HepG2 (cell line): ENCODE measurements around the gene ZNF451. TPM values are rescaled to one million over a fixed set of nuclear protein-coding genes. Genes with fewer than 3 reads are reported as not detected.

Experiments used
- EP300 ChIP-seq, 3 experiments: sonication (generic) in 1 of 3; formaldehyde crosslinking in 1 of 3; IDR thresholded peaks; 2 replicates each; pipeline versions ENCODE4 v1.5.1 to v1.6.1; 2011 to 2020; ENCODE audit warnings: low read depth in 2 of 3, low read length in 2 of 3, borderline replicate concordance in 1 of 3, improper control_type of control experiment in 1 of 3, mild to moderate bottlenecking in 1 of 3, missing genetic modification reagents in 1 of 3, moderate library complexity in 1 of 3
- HES4 ChIP-seq: sonication (generic); formaldehyde crosslinking; IDR thresholded peaks from 2 replicates; pipeline ENCODE4 v1.9.0; 2021; ENCODE audit warnings: mild to moderate bottlenecking, missing genetic modification reagents, borderline replicate concordance
- HOXD1 ChIP-seq: sonication (generic); formaldehyde crosslinking; IDR thresholded peaks from 2 replicates; pipeline ENCODE4 v1.5.0; 2020; ENCODE audit warnings: missing genetic modification reagents
- NFYC ChIP-seq: IDR thresholded peaks from 2 replicates; pipeline ENCODE4 v1.6.1; 2016; ENCODE audit warnings: missing genetic modification reagents, missing compliant biosample characterization
- NR1H2 ChIP-seq: sonication (generic); formaldehyde crosslinking; IDR thresholded peaks from 2 replicates; pipeline ENCODE4 v1.8.1; 2022; ENCODE audit warnings: low read depth, missing genetic modification reagents, borderline replicate concordance
- RFX3 ChIP-seq: IDR thresholded peaks from 2 replicates; pipeline ENCODE4 v1.6.1; 2016; ENCODE audit warnings: missing biosample characterization, missing genetic modification reagents
- SATB2 ChIP-seq: sonication (generic); formaldehyde crosslinking; IDR thresholded peaks from 2 replicates; pipeline ENCODE4 v1.5.0; 2020; ENCODE audit warnings: missing genetic modification reagents
- U2AF1 ChIP-seq: fragments of 200-400 bp; formaldehyde crosslinking; optimal IDR thresholded peaks from 2 replicates; pipeline ENCODE3; 2017; ENCODE audit warnings: mild to moderate bottlenecking, low read depth, low read length
- YEATS4 ChIP-seq: sonication (generic); formaldehyde crosslinking; IDR thresholded peaks from 2 replicates; pipeline ENCODE4 v1.4.0; 2020; ENCODE audit warnings: missing genetic modification reagents, borderline replicate concordance
- ZFYVE20 ChIP-seq: sonication (generic); formaldehyde crosslinking; IDR thresholded peaks from 2 replicates; pipeline ENCODE4 v1.8.0; 2023; ENCODE audit warnings: low read depth, mild to moderate bottlenecking, moderate library complexity, missing genetic modification reagents, borderline replicate concordance
- ZMYM3 ChIP-seq: sonication (generic); formaldehyde crosslinking; IDR thresholded peaks from 2 replicates; pipeline ENCODE4 v1.5.1; 2020; ENCODE audit warnings: mild to moderate bottlenecking, missing genetic modification reagents
- ZNF260 ChIP-seq: sonication (generic); formaldehyde crosslinking; IDR thresholded peaks from 2 replicates; pipeline ENCODE4 v1.4.0; 2020; ENCODE audit warnings: missing genetic modification reagents, low read depth, mild to moderate bottlenecking, borderline replicate concordance
- ZNF720 ChIP-seq: sonication (generic); formaldehyde crosslinking; IDR thresholded peaks from 2 replicates; pipeline ENCODE4 v1.4.0; 2020; ENCODE audit warnings: missing genetic modification reagents
- ZNF766 ChIP-seq: sonication (generic); formaldehyde crosslinking; IDR thresholded peaks from 2 replicates; pipeline ENCODE4 v1.5.0; 2020; ENCODE audit warnings: missing genetic modification reagents, borderline replicate concordance
- polyA plus RNA-seq, 8 experiments: library from polyadenylated mRNA; depleted of rRNA in 3 of 8; stranded (reverse) in 7 of 8; unstranded in 1 of 8; fragments of >200 nt; fragmentation: Illumina TruSeq in 4 of 8; extraction: Trizol in 4 of 8; gene quantifications; 2 replicates each; pipeline versions ENCODE4 v1.2.1 to v1.2.3, GENCODE V29; 2011 to 2016; ENCODE audit warnings: low read depth in 4 of 8, missing spikeins in 1 of 8, mixed read lengths in 1 of 8; ENCODE audit not compliant: insufficient read depth in 1 of 8
- total RNA-seq, 5 experiments: library from RNA; depleted of rRNA; stranded (reverse); fragments of >200 nt; fragmentation: Illumina TruSeq; extraction: Trizol; gene quantifications; 2 replicates each; pipeline ENCODE4 v1.2.3, GENCODE V29; 2016; ENCODE audit warnings: low read depth in 1 of 5
- TF ChIP-seq, protein P1 (sequence below): sonication (generic); formaldehyde crosslinking; IDR thresholded peaks from 2 replicates; pipeline ENCODE4 v1.4.0; 2020; ENCODE audit warnings: missing genetic modification reagents, mild to moderate bottlenecking, borderline replicate concordance
- TF ChIP-seq, protein P2 (sequence below): sonication (generic); formaldehyde crosslinking; IDR thresholded peaks from 2 replicates; pipeline ENCODE4 v1.4.0; 2020; ENCODE audit warnings: missing genetic modification reagents, borderline replicate concordance
- TF ChIP-seq, protein P3 (sequence below): sonication (generic); formaldehyde crosslinking; IDR thresholded peaks from 2 replicates; pipeline ENCODE4 v1.5.1; 2020; ENCODE audit warnings: mild to moderate bottlenecking, moderate library complexity, missing genetic modification reagents
- TF ChIP-seq, protein P4 (sequence below): sonication (generic); formaldehyde crosslinking; IDR thresholded peaks from 2 replicates; pipeline ENCODE4 v1.5.1; 2020; ENCODE audit warnings: missing genetic modification reagents, mild to moderate bottlenecking, borderline replicate concordance

Gene ZNF451
- total and polyA plus RNA-seq, 2 of the 13 experiments (the other 11 are each of a cell fraction or from before 2014, with no cell fraction given), result 32.1 to 65.7 TPM

DNA sequence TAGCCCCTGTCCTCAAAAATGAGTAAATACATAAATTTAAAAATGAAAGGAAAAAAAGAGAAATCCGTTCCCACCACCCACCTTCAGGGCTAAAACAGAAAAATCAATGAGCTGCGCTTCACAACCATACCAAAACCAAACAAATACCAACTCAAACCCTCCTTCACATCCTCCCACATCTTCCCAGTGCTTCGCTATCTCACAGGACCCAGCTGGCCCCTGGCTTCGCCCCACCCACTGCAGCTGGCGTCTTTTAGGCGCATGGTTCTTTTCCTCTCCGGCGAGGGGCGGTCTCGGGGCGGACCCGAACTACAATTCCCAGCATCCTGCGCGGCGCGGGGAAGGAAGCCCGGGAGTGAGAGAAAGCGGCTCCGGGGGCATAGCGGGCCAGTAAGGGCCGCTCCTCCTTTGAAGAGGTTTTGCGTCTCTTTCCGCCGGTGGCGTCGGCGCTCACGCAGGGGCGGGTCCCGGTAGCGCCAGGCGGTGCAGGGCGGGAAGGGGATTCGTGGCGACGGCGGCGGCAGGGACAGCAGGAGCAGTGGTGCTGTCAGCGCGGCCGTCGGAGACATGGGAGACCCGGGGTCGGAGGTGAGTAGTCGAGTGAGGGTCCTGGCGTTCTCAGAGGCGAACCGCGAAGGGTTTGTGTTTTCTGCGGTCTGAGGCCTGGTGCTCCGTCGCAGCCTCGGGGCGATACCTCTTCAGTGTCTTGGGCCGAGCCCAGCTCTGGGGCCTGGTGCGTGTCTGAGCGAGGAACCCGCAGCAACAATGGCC, at the start of gene ZNF451 (continued):
- TF ChIP-seq, protein P1, sequence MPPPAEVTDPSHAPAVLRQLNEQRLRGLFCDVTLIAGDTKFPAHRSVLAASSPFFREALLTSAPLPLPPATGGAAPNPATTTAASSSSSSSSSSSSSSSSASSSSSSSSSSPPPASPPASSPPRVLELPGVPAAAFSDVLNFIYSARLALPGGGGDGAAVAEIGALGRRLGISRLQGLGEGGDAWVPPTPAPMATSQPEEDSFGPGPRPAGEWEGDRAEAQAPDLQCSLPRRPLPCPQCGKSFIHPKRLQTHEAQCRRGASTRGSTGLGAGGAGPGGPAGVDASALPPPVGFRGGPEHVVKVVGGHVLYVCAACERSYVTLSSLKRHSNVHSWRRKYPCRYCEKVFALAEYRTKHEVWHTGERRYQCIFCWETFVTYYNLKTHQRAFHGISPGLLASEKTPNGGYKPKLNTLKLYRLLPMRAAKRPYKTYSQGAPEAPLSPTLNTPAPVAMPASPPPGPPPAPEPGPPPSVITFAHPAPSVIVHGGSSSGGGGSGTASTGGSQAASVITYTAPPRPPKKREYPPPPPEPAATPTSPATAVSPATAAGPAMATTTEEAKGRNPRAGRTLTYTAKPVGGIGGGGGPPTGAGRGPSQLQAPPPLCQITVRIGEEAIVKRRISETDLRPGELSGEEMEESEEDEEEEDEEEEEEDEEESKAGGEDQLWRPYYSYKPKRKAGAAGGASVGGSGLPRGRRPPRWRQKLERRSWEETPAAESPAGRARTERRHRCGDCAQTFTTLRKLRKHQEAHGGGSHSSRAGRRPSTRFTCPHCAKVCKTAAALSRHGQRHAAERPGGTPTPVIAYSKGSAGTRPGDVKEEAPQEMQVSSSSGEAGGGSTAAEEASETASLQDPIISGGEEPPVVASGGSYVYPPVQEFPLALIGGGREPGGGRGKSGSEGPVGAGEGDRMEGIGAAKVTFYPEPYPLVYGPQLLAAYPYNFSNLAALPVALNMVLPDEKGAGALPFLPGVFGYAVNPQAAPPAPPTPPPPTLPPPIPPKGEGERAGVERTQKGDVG, result no peak; the same call in 1 of the 2 replicates
- TF ChIP-seq, protein P2, sequence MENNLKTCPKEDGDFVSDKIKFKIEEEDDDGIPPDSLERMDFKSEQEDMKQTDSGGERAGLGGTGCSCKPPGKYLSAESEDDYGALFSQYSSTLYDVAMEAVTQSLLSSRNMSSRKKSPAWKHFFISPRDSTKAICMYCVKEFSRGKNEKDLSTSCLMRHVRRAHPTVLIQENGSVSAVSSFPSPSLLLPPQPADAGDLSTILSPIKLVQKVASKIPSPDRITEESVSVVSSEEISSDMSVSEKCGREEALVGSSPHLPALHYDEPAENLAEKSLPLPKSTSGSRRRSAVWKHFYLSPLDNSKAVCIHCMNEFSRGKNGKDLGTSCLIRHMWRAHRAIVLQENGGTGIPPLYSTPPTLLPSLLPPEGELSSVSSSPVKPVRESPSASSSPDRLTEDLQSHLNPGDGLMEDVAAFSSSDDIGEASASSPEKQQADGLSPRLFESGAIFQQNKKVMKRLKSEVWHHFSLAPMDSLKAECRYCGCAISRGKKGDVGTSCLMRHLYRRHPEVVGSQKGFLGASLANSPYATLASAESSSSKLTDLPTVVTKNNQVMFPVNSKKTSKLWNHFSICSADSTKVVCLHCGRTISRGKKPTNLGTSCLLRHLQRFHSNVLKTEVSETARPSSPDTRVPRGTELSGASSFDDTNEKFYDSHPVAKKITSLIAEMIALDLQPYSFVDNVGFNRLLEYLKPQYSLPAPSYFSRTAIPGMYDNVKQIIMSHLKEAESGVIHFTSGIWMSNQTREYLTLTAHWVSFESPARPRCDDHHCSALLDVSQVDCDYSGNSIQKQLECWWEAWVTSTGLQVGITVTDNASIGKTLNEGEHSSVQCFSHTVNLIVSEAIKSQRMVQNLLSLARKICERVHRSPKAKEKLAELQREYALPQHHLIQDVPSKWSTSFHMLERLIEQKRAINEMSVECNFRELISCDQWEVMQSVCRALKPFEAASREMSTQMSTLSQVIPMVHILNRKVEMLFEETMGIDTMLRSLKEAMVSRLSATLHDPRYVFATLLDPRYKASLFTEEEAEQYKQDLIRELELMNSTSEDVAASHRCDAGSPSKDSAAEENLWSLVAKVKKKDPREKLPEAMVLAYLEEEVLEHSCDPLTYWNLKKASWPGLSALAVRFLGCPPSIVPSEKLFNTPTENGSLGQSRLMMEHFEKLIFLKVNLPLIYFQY, result peak; percentile 75; the same call in 1 of the 2 replicates
- TF ChIP-seq, protein P3, sequence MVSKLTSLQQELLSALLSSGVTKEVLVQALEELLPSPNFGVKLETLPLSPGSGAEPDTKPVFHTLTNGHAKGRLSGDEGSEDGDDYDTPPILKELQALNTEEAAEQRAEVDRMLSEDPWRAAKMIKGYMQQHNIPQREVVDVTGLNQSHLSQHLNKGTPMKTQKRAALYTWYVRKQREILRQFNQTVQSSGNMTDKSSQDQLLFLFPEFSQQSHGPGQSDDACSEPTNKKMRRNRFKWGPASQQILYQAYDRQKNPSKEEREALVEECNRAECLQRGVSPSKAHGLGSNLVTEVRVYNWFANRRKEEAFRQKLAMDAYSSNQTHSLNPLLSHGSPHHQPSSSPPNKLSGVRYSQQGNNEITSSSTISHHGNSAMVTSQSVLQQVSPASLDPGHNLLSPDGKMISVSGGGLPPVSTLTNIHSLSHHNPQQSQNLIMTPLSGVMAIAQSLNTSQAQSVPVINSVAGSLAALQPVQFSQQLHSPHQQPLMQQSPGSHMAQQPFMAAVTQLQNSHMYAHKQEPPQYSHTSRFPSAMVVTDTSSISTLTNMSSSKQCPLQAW (CRISPR knock-in tag), result peak; percentile 93
- TF ChIP-seq ZNF766 (CRISPR knock-in tag) (0 out of 2 replicates have a peak, but pooled peaks have one; percentile 35), HES4 (CRISPR knock-in tag) (peak; percentile 37; the same call in 1 of the 2 replicates), ZNF720 (CRISPR knock-in tag) (no peak), U2AF1 (no peak), SATB2 (0 out of 2 replicates have a peak, but pooled peaks have one; percentile 67), HOXD1 (peak; percentile 80), YEATS4 (CRISPR knock-in tag) (peak; percentile 87), RFX3 (CRISPR knock-in tag) (no peak), EP300 (IDR thresholded peaks at IDR 0.05; ENCODE audit: low read depth in 2 of 2, low read length in 2 of 2) (peak in 1 of 2 experiments; percentile 60; a peak in 2 of 4 replicates), EP300 (CRISPR knock-in tag; IDR thresholded peaks at IDR 0.05; ENCODE audit: borderline replicate concordance) (no peak; the same call in 1 of the 2 replicates), ZFYVE20 (CRISPR knock-in tag) (no peak), NR1H2 (CRISPR knock-in tag) (no peak), ZMYM3 (CRISPR knock-in tag) (peak; percentile 59; the same call in 1 of the 2 replicates), ZNF260 (no peak), NFYC (CRISPR knock-in tag) (peak; percentile 83)
- TF ChIP-seq, protein P4, sequence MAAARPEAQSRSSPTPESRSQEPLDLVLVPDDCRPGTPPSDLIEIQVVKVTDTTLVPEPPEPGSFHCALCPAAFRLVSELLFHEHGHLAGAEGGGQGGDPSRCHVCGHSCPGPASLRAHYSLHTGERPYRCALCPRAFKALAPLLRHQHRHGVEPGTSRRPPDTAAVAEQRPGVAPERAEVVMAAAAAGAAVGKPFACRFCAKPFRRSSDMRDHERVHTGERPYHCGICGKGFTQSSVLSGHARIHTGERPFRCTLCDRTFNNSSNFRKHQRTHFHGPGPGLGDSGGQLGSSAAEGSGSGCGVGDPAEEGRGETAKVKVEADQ (CRISPR knock-in tag), result peak; percentile 69; the same call in 1 of the 2 replicates
